KOPT-K1 (cell line): ENCODE measurements around the gene TGFBR3L.
"Not testable (repeated sequence)": the region's sequence is repeated elsewhere in the genome, so short reads cannot be mapped to it uniquely, and the experiment has no call there.

ENCODE experiments used
- H3K27ac ChIP-seq: fragments of 200-600 bp; sonication (generic); 2 replicates; pipeline ENCODE4 v1.5.1; 2016; ENCODE audit warnings: antibody characterized with exemption, mild to moderate bottlenecking, low read depth, low read length; ENCODE audit not compliant: poor library complexity, severe bottlenecking
- H3K36me3 ChIP-seq: fragments of 200-600 bp; sonication (generic); 2 replicates; pipeline ENCODE4 v1.5.1; 2017; ENCODE audit warnings: antibody characterized with exemption, mild to moderate bottlenecking, low read length, moderate library complexity; ENCODE audit not compliant: insufficient read depth
- H3K9me3 ChIP-seq: fragments of 200-600 bp; sonication (generic); 2 replicates; pipeline ENCODE4 v1.5.1; 2017; ENCODE audit warnings: antibody characterized with exemption, low read length, mild to moderate bottlenecking; ENCODE audit not compliant: insufficient read depth, poor library complexity, severe bottlenecking

TGFBR3L gene

DNA sequence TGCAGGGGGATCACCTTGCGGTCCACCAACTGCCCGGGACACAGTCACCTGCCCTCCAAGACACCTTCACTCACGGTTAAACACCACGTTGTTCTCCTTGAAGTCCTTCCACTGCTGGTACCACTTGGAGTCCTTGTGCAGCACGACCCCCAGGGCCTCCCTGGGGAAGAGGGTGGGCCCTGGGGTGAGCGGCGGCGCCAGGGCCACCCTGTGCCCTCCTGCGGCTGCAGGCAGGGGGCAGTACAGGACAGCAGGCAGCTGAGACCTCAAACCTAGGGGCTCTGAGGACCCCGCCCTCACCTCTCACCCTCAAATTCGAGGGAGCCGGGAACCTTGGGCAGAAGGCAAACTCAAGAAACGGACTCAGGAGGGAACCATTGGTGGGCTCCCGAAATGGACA, 18.8 kb downstream of the TGFBR3L start:
- Histone ChIP-seq H3K9me3 (no peaks in the 10 kb centered on the region), H3K27ac (no peak overlapping the region), H3K36me3 (peaks cover 92% of the 10 kb centered on the region)

DNA sequence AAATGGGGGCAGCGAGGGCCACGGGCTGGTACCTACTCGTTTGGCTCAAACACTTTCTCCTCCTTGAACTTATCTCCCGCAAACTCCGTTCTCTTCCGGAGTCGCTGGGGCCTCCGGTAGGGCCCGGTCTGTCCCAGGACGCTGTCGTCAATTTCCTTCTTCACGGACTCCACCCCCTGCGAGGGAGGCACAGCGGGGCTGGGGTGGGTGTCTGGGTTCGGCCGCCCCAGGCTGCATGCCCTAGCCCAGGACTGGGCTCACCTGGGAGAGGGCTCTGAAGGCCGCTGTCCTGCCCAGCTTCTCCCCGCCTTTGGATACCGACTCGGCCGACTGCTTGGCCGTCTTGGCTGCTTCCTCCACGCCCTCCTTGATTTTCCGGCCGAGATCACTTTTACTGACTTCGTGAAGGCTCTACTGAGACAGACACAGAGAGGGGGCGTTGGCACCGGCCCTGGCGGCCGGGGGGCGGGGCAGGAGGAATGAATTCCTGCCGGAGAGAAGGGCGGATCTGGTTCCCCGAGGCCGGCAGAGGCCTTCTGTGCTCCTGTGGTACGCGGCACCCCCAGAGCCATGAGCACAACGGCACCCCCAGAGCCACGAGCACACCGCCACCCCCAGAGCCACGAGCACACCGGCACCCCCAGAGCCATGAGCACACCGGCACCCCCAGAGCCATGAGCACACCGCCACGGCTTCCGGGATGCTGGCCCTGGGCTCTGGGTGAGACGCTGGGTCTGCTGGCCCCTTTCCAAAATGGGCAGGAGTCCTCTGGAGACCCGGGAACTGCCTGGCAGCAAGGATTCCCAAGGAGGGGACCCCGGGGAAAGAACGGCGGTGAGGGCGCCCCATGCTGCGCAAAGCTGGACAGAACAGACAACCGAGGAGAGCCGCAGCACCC, 19.4 kb downstream of the TGFBR3L start:
- H3K36me3 ChIP-seq, result peaks cover 94% of the 10 kb centered on the region
- no peak overlapping the region for H3K27ac ChIP-seq
- no peaks in the 10 kb centered on the region for H3K9me3 ChIP-seq

DNA sequence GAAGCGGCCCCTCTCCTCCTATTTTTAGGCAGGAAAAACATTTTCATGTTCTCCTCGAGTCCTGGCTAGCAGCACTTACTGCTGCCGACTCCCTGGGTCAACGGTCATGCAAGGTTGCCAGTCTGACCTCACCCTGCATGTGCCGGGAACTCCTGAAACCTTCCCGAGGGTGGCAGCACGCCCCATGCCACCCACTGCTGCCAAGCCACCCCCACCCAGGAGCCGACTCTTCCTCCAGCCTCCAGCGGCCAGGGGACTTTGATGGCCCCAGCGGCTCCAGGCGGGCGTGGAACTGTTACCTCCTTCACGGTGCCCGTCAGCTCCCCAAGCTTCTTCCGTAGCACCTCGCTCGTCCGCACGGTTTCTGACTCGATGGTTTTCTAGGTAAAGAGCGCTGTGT, 20.1 kb downstream of the TGFBR3L start:
- peaks cover 95% of the 10 kb centered on the region for H3K36me3 ChIP-seq
- no peaks in the 10 kb centered on the region for H3K9me3 ChIP-seq
- no peak overlapping the region for H3K27ac ChIP-seq

DNA sequence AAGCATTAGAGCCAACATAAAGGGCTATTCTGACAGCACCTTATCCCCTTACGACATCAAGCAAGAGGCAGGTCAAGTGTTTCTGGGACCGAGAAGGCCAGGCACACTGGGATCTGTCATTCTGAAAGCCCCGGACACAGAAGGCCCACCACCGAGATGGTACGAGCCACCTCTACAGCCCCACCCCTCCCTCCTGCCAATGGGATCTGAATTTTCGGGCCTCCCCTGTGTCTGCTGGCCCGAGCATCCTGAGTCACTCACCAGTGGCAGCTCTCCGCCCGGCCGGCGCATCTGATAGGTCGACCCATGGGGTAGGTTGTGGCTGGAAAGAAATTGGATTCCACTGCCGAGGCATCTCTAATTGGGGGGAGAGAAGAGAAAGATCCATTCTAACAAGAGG, 26.2 kb downstream of the TGFBR3L start:
- Histone ChIP-seq H3K9me3 (no peaks in the 10 kb centered on the region), H3K36me3 (peaks cover 54% of the 10 kb centered on the region), H3K27ac (no peak overlapping the region)

DNA sequence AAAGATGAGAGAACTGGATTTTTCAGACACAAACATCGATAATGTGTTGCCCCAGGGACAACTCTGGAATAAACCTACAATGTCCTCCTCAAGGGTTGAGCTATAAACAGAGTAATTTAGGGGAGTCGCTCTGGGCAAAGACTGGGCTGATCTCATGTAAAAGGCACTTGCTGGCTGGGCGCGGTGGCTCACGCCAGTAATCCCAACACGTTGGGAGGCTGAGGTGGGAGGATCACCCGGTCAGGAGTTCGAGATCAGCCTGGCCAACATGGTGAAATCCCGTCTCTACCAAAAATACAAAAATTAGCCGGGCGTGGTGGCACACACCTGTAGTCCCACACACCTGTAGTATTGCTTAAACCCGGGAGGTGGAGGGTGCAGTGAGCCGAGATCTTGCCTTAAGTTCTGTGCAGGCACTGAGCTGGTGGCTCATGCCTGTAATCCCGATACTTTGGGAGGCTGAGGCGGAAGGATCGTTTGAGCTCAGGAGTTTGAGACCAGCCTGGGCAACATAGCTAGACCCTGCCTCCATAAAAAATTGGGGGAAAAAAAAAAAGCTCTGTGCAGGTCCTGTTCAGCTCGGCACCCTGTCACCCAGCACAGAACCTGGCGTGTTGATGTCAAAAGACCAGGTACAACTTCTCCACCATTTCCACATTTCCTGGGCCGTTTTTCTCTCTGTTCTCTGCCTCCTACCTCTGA, 27.4 kb downstream of the TGFBR3L start:
- H3K36me3 ChIP-seq, result peaks cover 43% of the 10 kb centered on the region
- H3K27ac ChIP-seq, result peak overlapping the region; percentile 83
- no peaks in the 10 kb centered on the region for H3K9me3 ChIP-seq

DNA sequence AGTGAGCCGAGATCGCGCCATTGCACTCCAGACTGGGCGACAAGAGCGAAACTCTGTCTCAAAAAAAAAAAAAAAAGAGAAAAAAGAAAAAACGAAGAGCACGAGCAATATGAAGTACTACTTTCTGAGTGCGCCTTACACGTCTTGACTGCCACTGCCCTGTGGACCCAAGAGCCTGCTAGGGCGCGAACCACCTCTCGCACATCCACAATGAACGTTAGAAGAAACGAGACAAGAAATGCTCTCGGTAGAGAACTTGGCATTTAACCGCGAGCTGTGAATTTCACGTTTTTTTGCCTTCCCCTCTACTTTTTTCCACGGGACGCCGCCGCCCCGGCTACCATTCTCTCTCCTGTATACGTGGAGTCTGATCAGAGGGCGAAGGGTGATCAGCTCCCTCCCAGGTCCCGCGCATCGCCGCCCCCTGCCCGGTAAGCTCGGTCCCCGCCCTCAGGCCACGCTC, 28.4 kb downstream of the TGFBR3L start:
- peak overlapping the region; percentile 83 for H3K27ac ChIP-seq

DNA sequence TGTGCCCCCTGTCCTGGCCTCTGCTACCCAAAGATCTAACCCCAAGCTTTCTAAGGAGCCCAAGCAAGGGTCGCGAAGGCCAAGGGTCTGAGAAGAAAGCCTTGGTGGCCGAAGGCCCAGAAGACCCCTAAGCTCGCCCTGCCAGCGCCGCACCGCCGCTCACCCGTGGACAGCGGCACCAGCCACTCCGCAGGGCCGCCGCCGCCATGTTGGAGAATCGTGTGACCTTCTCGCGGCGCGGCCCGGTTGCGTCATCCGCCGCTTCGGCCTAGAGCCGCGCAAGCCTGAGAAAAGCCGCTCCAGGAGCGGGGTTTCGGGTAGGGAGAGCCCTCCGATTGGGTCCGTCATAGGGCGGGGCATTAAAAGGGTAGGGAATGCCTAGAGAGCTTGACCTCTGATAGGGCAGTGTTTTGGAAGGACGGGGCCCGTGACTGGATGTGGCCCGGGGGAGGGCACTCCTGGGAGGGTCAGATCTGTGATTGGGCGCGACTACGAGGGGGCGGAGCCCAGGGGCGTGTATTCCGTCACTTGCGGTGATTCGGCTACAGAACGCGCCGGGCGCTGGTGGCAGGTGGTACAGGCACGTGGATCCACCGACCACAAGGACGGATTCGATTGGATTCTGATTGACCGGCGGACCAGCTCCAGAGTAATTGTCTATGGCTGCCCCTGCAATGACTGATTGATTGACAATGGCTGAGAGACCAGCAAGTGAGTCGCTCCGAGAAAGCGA, 29.0 kb downstream of the TGFBR3L start, which contains the start of gene TIMM44:
Gene TIMM44 (minus strand): TSS at position 223 of the 733 bp plus-strand sequence. CDS start 15 bp downstream, at position 208.
- Histone ChIP-seq H3K9me3 (no peaks in the 10 kb centered on the region), H3K36me3 (peaks cover 27% of the 10 kb centered on the region; the same call in 1 of the 2 replicates), H3K27ac (peak within 1 kb of the TSS; percentile 83)

More for the DNA sequence above, 28.4 kb downstream of the TGFBR3L start:
- Histone ChIP-seq H3K9me3 (no peaks in the 10 kb centered on the region), H3K36me3 (peaks cover 33% of the 10 kb centered on the region)

DNA sequence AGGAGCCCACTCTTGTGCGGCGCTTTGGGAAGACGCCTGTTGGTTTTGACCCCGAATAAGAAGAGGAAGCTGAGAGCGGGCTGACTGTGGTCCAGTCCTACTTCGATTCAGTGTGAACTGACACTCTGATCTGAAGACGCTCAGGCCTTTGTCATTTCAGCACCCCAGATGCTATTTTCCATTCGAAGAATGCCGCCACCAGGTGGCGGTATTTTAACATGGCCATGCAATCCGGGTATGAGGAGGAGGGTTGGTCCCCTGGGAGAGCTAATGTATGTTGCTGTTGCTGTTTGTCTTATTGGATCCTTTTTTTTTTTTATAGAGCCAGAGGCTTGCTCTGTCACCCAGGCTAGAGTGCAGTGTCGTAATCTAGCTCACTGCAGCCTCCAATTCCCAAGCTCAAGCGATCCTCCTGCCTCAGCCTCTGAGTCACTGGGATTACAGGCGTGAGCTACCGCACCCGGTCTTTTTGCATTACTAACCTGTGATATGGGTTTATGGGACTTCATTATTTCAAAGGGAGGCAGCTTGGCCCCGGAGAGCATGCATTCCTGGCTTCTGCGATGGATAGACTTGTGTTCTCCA, 29.6 kb downstream of the TGFBR3L start:
- Histone ChIP-seq H3K36me3 (peaks cover 21% of the 10 kb centered on the region; the same call in 1 of the 2 replicates), H3K27ac (peak overlapping the region; percentile 53), H3K9me3 (no peaks in the 10 kb centered on the region)

DNA sequence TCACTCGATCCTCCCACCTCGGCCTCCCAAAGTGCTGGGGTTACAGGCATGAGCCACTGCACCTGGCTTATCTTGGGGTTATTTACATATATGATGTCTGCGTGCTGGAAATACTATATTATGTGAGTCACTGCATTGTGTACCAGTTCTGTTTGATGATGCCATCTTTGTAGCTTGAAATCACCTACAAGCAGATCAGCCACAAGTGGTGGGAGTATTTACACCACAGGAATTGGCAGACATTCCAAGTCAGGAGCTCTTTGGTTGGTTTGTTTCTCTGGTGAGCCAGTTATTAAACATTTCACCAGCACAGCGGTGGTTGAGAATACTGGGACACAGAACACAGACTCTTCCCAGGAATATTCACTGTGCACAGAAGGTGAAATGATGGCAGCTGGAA, 33.3 kb downstream of the TGFBR3L start:
- H3K9me3 ChIP-seq, result no peaks in the 10 kb centered on the region
- H3K36me3 ChIP-seq, result no peaks in the 10 kb centered on the region
- no peak overlapping the region for H3K27ac ChIP-seq

DNA sequence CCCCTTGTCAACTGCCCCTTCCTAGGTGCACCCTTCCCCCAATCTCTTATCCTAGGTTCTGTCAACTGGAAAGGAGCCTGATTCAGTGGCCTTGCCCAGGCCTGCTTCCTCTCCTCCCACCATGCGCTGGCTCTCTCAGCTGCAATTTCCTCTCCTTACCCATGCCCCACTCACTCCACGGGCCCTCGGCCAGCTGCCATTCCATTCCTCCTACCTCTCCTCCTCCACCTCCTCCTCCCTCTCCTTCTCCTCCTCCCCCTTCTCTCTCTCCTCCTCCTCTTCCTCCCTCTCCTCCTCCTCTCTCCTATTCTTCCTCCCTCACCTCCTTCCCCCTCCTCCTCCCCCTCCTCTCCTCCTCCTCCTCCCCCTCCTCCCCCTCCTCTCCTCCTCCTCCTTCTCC, 38.4 kb downstream of the TGFBR3L start:
- H3K27ac ChIP-seq, result no peak overlapping the region
- no peaks in the 10 kb centered on the region for H3K9me3 ChIP-seq
- peaks cover 7% of the 10 kb centered on the region for H3K36me3 ChIP-seq

DNA sequence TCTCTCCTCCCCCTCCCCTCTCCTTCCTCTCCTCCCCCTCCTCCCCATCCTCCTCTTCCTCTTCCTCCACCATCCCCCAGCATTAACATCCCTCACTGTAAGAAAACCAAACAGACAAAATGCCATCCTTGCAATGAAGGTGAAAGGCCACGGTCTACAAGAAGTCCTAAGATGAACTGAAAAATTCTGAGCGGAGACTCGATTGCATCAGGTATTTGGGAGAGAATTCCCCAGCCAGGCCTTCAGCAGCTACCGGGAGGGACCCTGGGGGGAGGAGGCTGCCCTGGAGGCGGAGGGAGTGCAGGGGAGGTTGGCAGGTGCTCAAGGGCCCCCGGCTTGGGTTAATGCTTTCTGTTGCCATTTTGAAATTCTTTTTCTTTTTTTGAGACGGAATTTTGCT, 38.9 kb downstream of the TGFBR3L start:
- Histone ChIP-seq H3K9me3 (no peaks in the 10 kb centered on the region), H3K36me3 (peaks cover 12% of the 10 kb centered on the region), H3K27ac (no peak overlapping the region)

DNA sequence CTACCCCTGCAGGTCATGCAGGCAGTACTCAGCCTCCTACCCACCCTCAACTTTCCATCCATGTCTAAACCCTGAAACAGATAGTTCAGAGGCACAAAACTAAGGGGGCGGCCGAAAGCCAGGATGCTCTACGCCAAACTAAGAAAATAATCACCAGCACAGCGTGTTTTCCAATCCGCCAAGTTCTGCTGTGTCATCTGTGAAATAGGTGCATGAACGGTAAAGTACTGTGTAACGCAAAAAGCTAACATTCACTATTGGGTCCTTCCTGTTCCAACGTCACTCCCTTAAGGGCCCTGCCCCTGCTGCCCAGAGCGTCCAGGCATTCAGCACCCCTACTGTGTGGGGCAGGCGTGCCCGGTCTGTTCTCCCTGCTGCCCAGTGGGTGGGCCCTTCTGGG, 41.1 kb downstream of the TGFBR3L start:
- H3K36me3 ChIP-seq, result peaks cover 33% of the 10 kb centered on the region
- no peaks in the 10 kb centered on the region for H3K9me3 ChIP-seq
- no peak overlapping the region for H3K27ac ChIP-seq

DNA sequence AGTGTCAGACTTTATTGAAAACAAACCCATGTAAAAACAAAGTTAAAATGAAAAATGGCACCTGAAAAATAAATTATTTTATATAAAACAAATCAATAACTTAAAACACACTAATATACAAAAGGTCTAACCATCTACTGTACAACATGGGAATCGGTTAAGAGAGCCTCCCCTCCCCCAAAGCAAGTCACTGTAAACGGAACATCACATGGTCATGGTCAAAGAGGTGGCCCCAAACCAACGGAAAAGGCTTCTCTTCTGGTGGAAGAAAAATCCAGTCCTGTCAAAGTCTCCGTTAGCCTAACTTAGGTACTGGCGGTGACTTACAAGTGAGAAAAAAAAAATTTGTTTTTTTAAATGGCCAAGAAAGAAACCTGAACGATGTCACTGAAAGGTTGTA, 44.6 kb downstream of the TGFBR3L start:
- Histone ChIP-seq H3K27ac (no peak overlapping the region), H3K9me3 (no peaks in the 10 kb centered on the region), H3K36me3 (peaks cover 69% of the 10 kb centered on the region)

DNA sequence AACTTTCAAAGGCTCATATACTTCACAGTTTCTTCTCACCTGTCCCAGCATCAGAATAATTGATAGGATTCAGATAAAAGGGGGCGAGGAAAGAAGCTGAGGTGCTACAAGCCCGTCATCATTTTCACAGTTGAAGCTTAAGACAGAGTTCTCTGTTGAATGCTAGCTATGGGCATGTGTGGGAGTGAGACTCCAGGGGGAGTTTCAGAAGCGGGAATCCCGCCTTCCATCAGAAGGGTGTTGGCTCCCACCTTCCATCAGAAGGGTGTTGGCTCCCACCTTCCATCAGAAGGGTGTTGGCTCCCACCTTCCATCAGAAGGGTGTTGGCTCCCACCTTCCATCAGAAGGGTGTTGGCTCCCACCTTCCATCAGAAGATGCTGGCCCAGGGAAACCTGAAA, 46.5 kb downstream of the TGFBR3L start:
- H3K27ac ChIP-seq, result not testable (repeated sequence)
- peaks cover 87% of the 10 kb centered on the region for H3K36me3 ChIP-seq

More for the DNA sequence above, 46.5 kb downstream of the TGFBR3L start:
- H3K9me3 ChIP-seq, result not testable (repeated sequence)
